Kidney epithelial cell (primary cell): Measurements from ENCODE around the gene TMPRSS7. TPM values are rescaled to one million over a fixed set of nuclear protein-coding genes. Genes with fewer than 3 reads are reported as not detected.

Source experiments
- DNase-seq: peaks from one replicate; pipeline ENCODE4 v3.0.0-alpha.2; 2010; ENCODE audit warnings: low read depth
- H3K27me3 ChIP-seq: 2 replicates; pipeline ENCODE4 v1.6.0; 2011; ENCODE audit warnings: low read length; ENCODE audit not compliant: control insufficient read depth, insufficient read depth
- H3K36me3 ChIP-seq: 2 replicates; pipeline ENCODE4 v1.5.1; 2011; ENCODE audit warnings: low read length; ENCODE audit not compliant: control insufficient read depth, insufficient read depth
- H3K4me3 ChIP-seq: 2 replicates; pipeline ENCODE4 v1.5.1; 2011; ENCODE audit warnings: low read depth, mild to moderate bottlenecking, control low read depth, low read length
- total RNA-seq: library from RNA; depleted of rRNA; stranded (reverse); fragments of >200 nt; gene quantifications from 2 replicates; pipeline ENCODE4 v1.2.3, GENCODE V29; 2015
- TF ChIP-seq, protein P1 (sequence below): IDR thresholded peaks from 2 replicates; pipeline ENCODE4 v1.5.1; 2011; ENCODE audit warnings: mild to moderate bottlenecking, moderate library complexity, low read length, control low read depth, inconsistent platforms; ENCODE audit not compliant: insufficient read depth, poor library complexity, severe bottlenecking

The TMPRSS7 gene
- total RNA-seq, 1 donor from 2014 or later: not detected

DNA sequence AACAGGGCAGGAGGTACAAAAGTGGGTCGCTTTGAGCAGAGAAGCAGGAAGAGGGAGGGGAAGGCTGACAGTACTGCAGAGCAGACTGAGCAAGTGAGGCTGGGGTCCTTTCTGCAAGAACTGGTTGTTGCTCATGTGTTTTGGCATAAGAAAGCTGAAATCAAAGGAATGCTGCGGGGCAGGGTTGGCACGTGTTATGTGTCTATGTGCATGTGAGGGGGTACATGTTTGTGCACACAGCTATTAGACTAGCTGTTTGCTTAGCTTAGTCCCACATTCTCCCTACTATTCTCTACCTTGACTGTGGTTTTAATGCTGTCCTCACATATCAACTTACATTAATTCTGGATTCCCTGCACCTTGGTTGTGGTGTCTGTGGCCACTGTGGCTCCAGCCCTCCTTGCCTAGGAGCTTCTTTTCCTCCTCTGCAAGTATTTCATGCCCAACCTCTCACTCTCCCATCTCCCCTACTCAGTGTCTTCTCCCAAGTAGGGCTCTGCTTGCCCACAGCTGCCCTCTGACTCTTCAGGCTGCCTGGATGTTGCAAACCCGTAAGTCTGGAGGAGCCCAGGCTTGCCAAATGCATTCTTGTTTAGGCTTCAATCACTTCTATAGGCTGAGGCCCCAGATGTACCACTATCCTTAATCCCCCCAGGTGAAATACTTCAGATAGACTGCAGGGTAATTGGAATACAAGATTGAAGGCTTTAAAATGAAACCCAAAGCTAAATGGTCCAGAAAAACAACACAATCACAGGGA is 31.0 kb upstream of the TMPRSS7 start:
- no peak for DNase-seq
- H3K4me3 ChIP-seq: no peak overlapping the region
- TF ChIP-seq, protein P1, sequence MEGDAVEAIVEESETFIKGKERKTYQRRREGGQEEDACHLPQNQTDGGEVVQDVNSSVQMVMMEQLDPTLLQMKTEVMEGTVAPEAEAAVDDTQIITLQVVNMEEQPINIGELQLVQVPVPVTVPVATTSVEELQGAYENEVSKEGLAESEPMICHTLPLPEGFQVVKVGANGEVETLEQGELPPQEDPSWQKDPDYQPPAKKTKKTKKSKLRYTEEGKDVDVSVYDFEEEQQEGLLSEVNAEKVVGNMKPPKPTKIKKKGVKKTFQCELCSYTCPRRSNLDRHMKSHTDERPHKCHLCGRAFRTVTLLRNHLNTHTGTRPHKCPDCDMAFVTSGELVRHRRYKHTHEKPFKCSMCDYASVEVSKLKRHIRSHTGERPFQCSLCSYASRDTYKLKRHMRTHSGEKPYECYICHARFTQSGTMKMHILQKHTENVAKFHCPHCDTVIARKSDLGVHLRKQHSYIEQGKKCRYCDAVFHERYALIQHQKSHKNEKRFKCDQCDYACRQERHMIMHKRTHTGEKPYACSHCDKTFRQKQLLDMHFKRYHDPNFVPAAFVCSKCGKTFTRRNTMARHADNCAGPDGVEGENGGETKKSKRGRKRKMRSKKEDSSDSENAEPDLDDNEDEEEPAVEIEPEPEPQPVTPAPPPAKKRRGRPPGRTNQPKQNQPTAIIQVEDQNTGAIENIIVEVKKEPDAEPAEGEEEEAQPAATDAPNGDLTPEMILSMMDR: no peak
- no peaks in the 10 kb centered on the region for H3K36me3 ChIP-seq
- no peaks in the 10 kb centered on the region for H3K27me3 ChIP-seq

DNA sequence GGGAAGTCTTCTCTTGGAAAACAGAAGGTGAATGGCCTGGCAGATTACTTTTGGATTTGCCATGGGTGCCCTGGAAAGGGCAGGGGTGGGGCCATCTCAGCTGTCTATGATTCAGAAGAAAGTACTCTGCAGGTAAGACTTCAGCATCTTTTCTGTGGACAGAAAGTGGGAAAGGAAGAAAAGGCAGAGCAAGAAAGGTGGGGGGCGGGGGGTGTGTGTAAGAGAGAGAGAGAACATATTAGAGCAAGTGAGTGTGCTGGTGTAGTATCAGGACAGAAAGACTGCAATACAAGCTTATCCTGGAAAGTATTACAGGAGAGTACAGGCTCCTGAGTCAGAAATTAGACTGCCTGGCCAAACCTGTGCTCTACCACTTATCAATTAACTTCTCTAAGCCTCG is 30.3 kb upstream of the TMPRSS7 start:
- Histone ChIP-seq H3K4me3 (no peak overlapping the region), H3K27me3 (no peaks in the 10 kb centered on the region), H3K36me3 (no peaks in the 10 kb centered on the region)
- no peak for DNase-seq
- TF ChIP-seq, protein P1: no peak

DNA sequence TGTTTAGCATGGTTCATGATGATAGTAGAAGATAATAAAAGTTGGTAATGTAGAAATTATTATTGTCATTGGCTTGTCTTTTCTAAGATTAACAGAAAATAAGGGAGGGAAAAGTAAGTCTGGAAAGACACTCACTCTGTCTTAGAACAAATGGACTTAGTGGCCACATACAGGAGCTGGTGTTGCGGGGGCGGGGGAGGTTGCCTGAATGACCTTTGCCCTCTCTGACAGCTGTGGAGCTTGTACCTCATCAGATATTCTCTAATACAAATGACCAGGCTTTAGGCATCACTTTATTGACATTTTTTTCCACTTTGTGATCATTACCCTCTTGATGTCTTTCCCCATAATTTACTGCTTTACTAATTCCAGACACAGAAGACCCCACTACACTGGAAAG is 29.9 kb upstream of the TMPRSS7 start:
- TF ChIP-seq, protein P1: no peak
- no peak for DNase-seq
- H3K36me3 ChIP-seq: no peaks in the 10 kb centered on the region
- no peak overlapping the region for H3K4me3 ChIP-seq
- no peaks in the 10 kb centered on the region for H3K27me3 ChIP-seq

DNA sequence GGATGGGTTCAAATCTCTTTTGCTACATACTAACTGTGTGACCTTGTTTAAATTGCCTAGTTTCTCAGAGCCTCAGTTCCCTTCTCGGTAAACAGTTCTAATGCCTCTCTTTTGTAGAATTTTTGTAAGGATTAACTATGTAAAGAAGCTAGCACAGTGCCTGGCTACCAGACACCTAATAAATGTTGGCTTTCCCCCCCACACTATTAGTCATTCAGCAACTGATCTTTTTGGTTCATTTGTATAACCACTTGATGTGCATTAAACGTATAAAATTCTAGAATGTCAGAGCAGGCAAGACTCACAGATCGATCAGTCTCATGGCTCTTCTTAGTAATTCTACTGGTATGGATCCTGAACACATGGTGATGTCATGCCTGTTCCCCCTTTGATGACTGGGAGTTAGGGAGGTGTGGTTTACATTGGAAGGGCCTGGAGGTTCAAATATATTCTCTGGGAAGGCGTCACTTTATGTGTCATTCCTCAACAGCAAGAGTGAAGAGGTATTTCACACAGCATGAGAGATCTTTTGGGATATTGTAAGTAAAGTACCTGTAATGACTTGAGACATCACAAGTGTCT is 29.4 kb upstream of the TMPRSS7 start:
- H3K36me3 ChIP-seq: no peaks in the 10 kb centered on the region
- H3K4me3 ChIP-seq: no peak overlapping the region
- TF ChIP-seq, protein P1: no peak
- DNase-seq: no peak
- no peaks in the 10 kb centered on the region for H3K27me3 ChIP-seq

DNA sequence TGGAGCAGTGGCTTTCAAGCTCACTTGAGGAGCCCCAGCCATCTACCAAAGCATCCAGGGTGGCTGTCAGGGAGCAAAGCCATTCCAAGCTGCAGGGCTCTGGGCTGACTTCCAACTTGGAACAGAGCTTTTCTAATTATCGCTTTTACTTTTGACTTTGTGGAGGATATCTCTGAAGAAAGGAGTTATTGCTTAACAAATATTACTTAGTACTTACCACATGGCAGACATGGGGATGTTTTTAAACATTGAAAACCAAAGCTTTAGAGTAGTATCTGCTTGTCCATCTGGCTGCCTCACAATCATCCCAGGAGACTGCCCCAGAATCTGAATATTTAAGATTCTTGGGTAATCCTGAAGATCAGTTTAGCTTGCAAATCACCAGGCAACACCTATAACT is 26.9 kb upstream of the TMPRSS7 start:
- TF ChIP-seq, protein P1: no peak
- no peaks in the 10 kb centered on the region for H3K36me3 ChIP-seq
- DNase-seq: no peak

More for the DNA sequence above, 26.9 kb upstream of the TMPRSS7 start:
- Histone ChIP-seq H3K4me3 (no peak overlapping the region), H3K27me3 (no peaks in the 10 kb centered on the region)
